Activated CD4-positive, alpha-beta memory T cell treated with anti-CD3 and anti-CD28 coated beads for 36 hours (primary cell): ENCODE data around the gene LMBR1. TPM values are rescaled to one million over a fixed set of nuclear protein-coding genes. Genes with fewer than 3 reads are reported as not detected.

Source experiments
- CTCF ChIA-PET: fragments of 350-600 bp; sonication (Branson Sonifier 250); formaldehyde crosslinking; loops from one replicate; lab custom pipeline; 2021; ENCODE audit warnings: antibody characterized with exemption, inconsistent platforms; lab: Charles Lee
- POLR2A ChIA-PET: fragments of 350-600 bp; sonication (Branson Sonifier 250); formaldehyde crosslinking; loops from one replicate; lab custom pipeline; 2021; ENCODE audit warnings: antibody characterized with exemption; lab: Charles Lee
- DNase-seq: peaks from one replicate; pipeline ENCODE4 v3.0.0-alpha.2; 2020
- H3K27ac Mint-ChIP-seq: one replicate; pipeline ENCODE4 v1.8.0; 2021; ENCODE audit warnings: mixed read lengths
- H3K27me3 Mint-ChIP-seq: one replicate; pipeline ENCODE4 v1.8.0; 2021; ENCODE audit warnings: mixed read lengths
- H3K36me3 Mint-ChIP-seq: one replicate; pipeline ENCODE4 v1.8.0; 2021; ENCODE audit warnings: mixed read lengths
- H3K4me1 Mint-ChIP-seq: one replicate; pipeline ENCODE4 v1.8.0; 2021; ENCODE audit warnings: low read depth, mixed read lengths
- H3K4me3 Mint-ChIP-seq: one replicate; pipeline ENCODE4 v1.8.0; 2021; ENCODE audit warnings: mild to moderate bottlenecking, mixed read lengths
- H3K9me3 Mint-ChIP-seq: one replicate; pipeline ENCODE4 v1.8.0; 2021; ENCODE audit warnings: mixed read lengths
- intact Hi-C: fragments of 100-400 bp; cut with micrococcal nuclease; formaldehyde crosslinking; loops from one replicate; pipeline ENCODE4 v1.15.1; 2023
- total RNA-seq, 2 experiments: library from RNA; stranded (reverse); gene quantifications; one replicate each; pipeline ENCODE4 v1.2.3, GENCODE V29; 2021

The LMBR1 gene
- total RNA-seq, 2 experiments from 2014 or later: 36.6 to 37.8 TPM

- H3K27me3 Mint-ChIP-seq: no peaks in the 10 kb centered on the region
- H3K4me1 Mint-ChIP-seq: no peaks in the 10 kb centered on the region
- peaks cover 1% of the 10 kb centered on the region for H3K36me3 Mint-ChIP-seq
- no peak overlapping the region for H3K4me3 Mint-ChIP-seq
- no peaks in the 10 kb centered on the region for H3K9me3 Mint-ChIP-seq
- intact Hi-C loops: no loop called here
- no peak overlapping the region for H3K27ac Mint-ChIP-seq
- no peak for DNase-seq
- CTCF ChIA-PET: no interaction called here
- POLR2A ChIA-PET: no interaction called here
Observed at GRCh38 chr7:156669035-156669828, 223.8 kb downstream of the LMBR1 start.

GRCh38 chr7:156668130-156668741 lies 224.7 kb downstream of the LMBR1 start:
- Mint-ChIP-seq H3K27ac (no peak overlapping the region), H3K36me3 (peaks cover 1% of the 10 kb centered on the region), H3K9me3 (no peaks in the 10 kb centered on the region), H3K4me3 (no peak overlapping the region), H3K4me1 (no peaks in the 10 kb centered on the region), H3K27me3 (no peaks in the 10 kb centered on the region)
- intact Hi-C loops: no loop called here
- POLR2A ChIA-PET: no interaction called here
- DNase-seq: no peak
- CTCF ChIA-PET: no interaction called here

DNA sequence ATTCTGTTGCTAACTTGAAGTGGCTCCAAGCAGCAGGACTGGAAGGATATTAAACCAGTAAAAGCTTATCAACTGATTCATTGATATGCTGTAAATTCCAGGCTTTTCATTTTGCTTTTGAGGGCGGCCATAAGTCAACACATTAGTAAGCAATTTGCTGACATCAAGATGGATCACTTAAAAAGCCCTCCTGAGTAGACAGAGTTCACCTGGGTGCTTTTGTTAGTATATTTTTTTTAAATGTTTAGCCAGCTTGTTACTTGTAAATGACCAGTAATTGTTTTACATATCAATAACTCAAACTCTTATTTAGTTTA lies 225.9 kb downstream of the LMBR1 start:
- DNase-seq: no peak
- intact Hi-C loops: no loop called here
- no peaks in the 10 kb centered on the region for H3K9me3 Mint-ChIP-seq
- H3K27me3 Mint-ChIP-seq: no peaks in the 10 kb centered on the region
- no peaks in the 10 kb centered on the region for H3K4me1 Mint-ChIP-seq
- H3K36me3 Mint-ChIP-seq: peaks cover 1% of the 10 kb centered on the region
- no peak overlapping the region for H3K27ac Mint-ChIP-seq
- POLR2A ChIA-PET: no interaction called here
- CTCF ChIA-PET: no interaction called here
- H3K4me3 Mint-ChIP-seq: no peak overlapping the region

DNA sequence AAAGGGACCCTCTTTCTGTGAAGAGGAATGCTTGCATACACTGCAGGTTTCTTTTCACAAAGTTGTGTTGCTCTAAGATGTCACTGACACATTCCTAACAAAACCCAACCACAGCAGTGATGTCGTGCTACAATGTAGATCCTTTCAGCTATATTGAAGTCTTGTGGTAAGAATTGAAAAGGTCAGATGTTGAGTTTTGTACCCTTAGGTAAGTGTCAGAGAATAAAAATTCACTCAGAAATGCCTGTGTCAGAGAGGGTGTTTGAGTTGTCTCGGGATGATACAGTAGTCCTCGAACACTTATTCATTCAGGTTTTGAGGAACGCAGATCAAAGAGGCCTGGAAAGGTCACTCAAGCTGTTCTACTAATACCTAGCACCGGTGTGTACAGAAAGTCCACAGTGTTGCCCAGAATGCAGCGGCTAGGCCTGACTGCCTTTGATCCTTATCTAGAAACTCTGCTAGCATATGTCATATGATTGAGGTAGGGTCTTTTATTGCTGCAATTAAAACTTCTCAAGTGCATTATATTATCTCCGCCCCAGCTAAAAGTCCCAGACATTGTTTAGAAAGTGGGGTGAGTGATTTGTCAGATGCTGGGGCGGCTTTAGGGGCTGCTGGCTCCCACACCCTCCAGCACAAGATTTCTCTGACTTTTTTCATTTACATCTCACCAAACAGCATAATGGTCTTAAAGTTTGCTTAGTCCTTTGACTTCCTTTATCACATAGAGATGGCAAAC lies 226.4 kb downstream of the LMBR1 start:
- Mint-ChIP-seq H3K36me3 (peaks cover 1% of the 10 kb centered on the region), H3K4me1 (no peaks in the 10 kb centered on the region), H3K4me3 (no peak overlapping the region), H3K27ac (no peak overlapping the region), H3K9me3 (no peaks in the 10 kb centered on the region), H3K27me3 (no peaks in the 10 kb centered on the region)
- POLR2A ChIA-PET: no interaction called here
- CTCF ChIA-PET: no interaction called here
- intact Hi-C loops: no loop called here
- no peak for DNase-seq

DNA sequence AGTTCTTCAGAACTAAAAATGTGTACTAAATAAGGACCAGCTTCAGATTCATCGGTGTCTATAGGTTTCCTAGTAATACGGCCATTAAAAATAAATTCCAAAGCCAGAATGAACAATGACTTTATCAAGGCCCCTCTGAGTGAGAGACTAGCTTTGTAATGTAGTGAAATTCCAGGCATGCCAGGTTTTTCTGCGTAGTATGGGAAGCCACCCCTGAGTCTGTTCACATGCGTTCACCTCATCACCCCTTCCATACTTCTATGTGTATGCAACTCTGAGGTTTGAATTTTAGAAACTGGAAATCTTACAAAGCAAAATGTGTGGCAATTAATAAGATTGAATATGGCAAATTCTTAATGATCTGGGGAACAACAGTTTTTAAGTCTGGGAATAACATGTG lies 227.9 kb downstream of the LMBR1 start:
- DNase-seq: no peak
- Mint-ChIP-seq H3K9me3 (no peaks in the 10 kb centered on the region), H3K27me3 (no peaks in the 10 kb centered on the region), H3K4me1 (no peaks in the 10 kb centered on the region), H3K4me3 (no peak overlapping the region), H3K27ac (no peak overlapping the region), H3K36me3 (no peaks in the 10 kb centered on the region)
- intact Hi-C loops: no loop called here
- ChIA-PET CTCF (interaction anchor here (0.5 kb wide), 1 partner anchor 1295 kb away, joined by 7 read pairs; no protein-coding TSS in a partner anchor), POLR2A (no interaction called here)

DNA sequence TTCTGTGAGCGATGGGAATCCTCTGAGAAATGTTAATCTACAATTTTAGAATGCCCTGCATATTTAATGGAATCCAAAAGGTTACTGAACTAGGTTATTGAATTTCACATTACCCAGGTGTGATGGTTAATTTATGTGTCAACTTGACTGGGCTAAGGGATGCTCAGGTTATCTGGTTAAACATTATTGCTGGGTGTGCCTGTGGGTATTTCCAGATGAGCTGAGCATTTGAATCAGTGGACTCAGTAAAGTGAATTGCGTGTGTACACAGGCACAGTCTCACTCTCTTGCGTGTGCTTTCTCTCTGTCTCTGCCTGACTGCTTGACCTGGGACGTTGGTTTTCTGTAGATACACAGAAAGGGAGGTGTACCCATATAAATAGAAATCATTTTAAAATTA lies 230.7 kb downstream of the LMBR1 start:
- POLR2A ChIA-PET: no interaction called here

DNA sequence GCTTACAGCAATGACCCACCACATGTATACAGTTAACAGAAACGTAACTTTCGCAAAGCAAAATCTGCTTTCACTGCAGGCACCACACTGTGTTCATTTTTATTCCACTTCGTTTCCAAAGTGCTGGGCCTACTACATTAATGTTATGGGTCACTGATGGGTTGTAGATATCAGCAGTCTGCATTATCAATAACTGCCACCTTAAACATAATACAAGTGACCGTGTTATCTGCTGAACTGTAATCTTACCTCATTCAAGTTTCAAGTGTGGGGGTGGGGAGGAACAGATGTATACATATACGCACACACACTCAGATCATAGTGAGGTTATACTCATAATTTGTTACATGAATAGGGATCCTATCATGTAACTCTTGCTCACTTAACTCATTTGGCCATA lies 231.3 kb downstream of the LMBR1 start:
- no peak overlapping the region for H3K27ac Mint-ChIP-seq
- H3K36me3 Mint-ChIP-seq: no peaks in the 10 kb centered on the region
- H3K9me3 Mint-ChIP-seq: no peaks in the 10 kb centered on the region
- DNase-seq: no peak
- ChIA-PET CTCF (no interaction called here), POLR2A (no interaction called here)
- H3K4me3 Mint-ChIP-seq: no peak overlapping the region
- H3K4me1 Mint-ChIP-seq: no peaks in the 10 kb centered on the region
- intact Hi-C loops: no loop called here
- no peaks in the 10 kb centered on the region for H3K27me3 Mint-ChIP-seq

More for the DNA sequence above, 230.7 kb downstream of the LMBR1 start:
- CTCF ChIA-PET: no interaction called here
- no peak overlapping the region for H3K27ac Mint-ChIP-seq
- intact Hi-C loops: no loop called here
- no peaks in the 10 kb centered on the region for H3K4me1 Mint-ChIP-seq
- no peak overlapping the region for H3K4me3 Mint-ChIP-seq
- no peaks in the 10 kb centered on the region for H3K9me3 Mint-ChIP-seq
- no peak for DNase-seq
- H3K36me3 Mint-ChIP-seq: no peaks in the 10 kb centered on the region
- no peaks in the 10 kb centered on the region for H3K27me3 Mint-ChIP-seq

DNA sequence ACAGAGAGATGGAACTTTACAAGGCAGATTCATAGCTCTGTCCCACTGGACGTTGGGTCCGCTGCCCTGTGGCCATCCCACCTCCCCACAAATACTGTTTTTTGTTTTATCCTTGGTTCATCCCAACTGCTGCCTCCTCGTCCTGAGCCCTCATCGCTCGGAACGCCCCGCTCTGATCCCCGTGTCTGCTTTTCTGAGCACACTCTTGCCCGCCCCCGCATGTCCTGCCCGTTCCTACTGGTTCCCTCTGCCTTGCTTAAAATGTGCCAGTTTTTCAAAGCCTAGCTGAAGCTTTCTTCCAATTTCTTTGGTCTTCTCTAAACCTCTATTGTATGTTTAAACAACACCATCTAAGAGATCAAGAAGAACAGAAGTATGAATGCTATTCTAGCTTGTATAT lies 233.0 kb downstream of the LMBR1 start:
- ChIA-PET CTCF (no interaction called here), POLR2A (no interaction called here)
- no peak for DNase-seq
- Mint-ChIP-seq H3K9me3 (no peaks in the 10 kb centered on the region), H3K27me3 (no peaks in the 10 kb centered on the region), H3K4me3 (no peak overlapping the region), H3K4me1 (no peaks in the 10 kb centered on the region), H3K27ac (no peak overlapping the region), H3K36me3 (no peaks in the 10 kb centered on the region)
- intact Hi-C loops: no loop called here

DNA sequence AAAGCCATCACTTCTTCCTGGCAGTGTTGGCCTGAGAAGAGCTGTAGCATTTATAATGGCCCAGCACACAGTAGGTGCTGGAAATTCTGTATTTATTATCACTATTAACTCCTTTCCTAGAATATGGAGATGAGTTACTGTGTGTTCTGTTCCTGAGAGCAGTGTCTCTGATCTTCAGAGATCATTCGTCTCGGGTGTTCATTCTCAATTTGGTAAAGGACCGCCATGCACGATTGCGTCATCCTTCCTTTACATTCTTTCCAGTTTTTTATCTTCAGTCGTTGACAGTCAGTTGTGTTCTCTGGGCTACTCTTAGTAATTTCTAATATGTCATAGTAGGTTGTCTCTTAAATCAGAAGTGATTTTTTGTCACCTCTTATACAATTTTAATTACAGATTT lies 233.8 kb downstream of the LMBR1 start:
- Mint-ChIP-seq H3K36me3 (no peaks in the 10 kb centered on the region), H3K4me1 (no peaks in the 10 kb centered on the region), H3K27me3 (peaks cover 3% of the 10 kb centered on the region), H3K9me3 (no peaks in the 10 kb centered on the region), H3K4me3 (no peak overlapping the region), H3K27ac (no peak overlapping the region)
- ChIA-PET CTCF (no interaction called here), POLR2A (no interaction called here)
- DNase-seq: no peak
- intact Hi-C loops: no loop called here

DNA sequence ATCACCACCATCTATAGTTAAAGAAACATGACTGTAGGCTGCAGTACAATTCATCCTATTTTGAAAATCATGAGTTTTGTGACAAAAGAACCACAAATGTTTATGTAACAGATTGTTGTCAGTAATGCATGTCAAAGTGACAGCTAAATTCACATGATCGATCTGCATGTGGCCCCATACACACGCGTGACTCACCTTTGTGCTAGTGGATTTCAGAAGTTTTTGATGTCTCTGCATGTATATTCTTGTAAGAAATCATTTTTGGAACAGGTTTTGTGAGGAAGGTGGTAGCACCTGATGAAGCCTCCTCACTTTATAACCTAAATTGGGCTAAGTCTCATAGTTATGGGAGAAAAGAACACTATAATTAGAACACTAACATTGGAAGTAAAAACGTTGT lies 235.3 kb downstream of the LMBR1 start:
- no peak overlapping the region for H3K27ac Mint-ChIP-seq
- no peak for DNase-seq
- peaks cover 10% of the 10 kb centered on the region for H3K27me3 Mint-ChIP-seq
- no peak overlapping the region for H3K4me3 Mint-ChIP-seq
- H3K36me3 Mint-ChIP-seq: no peaks in the 10 kb centered on the region
- H3K4me1 Mint-ChIP-seq: no peaks in the 10 kb centered on the region
- intact Hi-C loops: no loop called here
- CTCF ChIA-PET: no interaction called here
- POLR2A ChIA-PET: no interaction called here
- H3K9me3 Mint-ChIP-seq: no peaks in the 10 kb centered on the region

GRCh38 chr7:156656598-156656997 lies 236.4 kb downstream of the LMBR1 start:
- Mint-ChIP-seq H3K9me3 (no peaks in the 10 kb centered on the region), H3K4me3 (no peak overlapping the region), H3K27ac (no peak overlapping the region), H3K4me1 (no peaks in the 10 kb centered on the region), H3K36me3 (no peaks in the 10 kb centered on the region), H3K27me3 (peaks cover 17% of the 10 kb centered on the region)
- intact Hi-C loops: no loop called here
- CTCF ChIA-PET: no interaction called here
- DNase-seq: no peak
- POLR2A ChIA-PET: no interaction called here

GRCh38 chr7:156655983-156656382 lies 237.0 kb downstream of the LMBR1 start:
- Mint-ChIP-seq H3K27me3 (peaks cover 20% of the 10 kb centered on the region), H3K36me3 (no peaks in the 10 kb centered on the region), H3K4me1 (no peaks in the 10 kb centered on the region), H3K27ac (no peak overlapping the region), H3K4me3 (no peak overlapping the region), H3K9me3 (no peaks in the 10 kb centered on the region)
- POLR2A ChIA-PET: no interaction called here
- intact Hi-C loops: no loop called here
- DNase-seq: no peak
- CTCF ChIA-PET: no interaction called here
